GM19455 (cell line): ENCODE data around the gene ZNF502.

Experiments
- ATAC-seq: cut with Tn5 transposase; IDR thresholded peaks from one replicate; pipeline ENCODE4 v1.9.1; 2021; ENCODE audit not compliant: unreplicated experiment

Gene ZNF502

DNA sequence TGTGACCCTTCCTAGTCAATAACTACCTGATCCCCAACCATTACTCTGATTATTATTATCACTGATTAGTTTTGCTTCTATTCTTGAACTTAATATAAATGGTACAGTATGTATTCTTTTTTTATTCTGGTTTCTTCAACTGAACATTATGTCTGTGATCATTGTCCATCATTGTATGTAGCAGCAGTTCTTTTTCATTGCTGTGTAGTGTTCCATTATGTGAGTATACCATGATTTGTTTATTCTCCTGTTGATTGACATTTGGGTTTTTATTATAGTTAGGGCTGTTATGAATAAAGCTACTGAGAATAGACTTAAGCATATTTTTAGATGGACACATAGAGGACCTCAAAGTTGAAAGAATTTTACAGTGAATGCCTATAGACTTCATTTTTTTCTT lies 51.8 kb downstream of the ZNF502 start:
- no peak for ATAC-seq

DNA sequence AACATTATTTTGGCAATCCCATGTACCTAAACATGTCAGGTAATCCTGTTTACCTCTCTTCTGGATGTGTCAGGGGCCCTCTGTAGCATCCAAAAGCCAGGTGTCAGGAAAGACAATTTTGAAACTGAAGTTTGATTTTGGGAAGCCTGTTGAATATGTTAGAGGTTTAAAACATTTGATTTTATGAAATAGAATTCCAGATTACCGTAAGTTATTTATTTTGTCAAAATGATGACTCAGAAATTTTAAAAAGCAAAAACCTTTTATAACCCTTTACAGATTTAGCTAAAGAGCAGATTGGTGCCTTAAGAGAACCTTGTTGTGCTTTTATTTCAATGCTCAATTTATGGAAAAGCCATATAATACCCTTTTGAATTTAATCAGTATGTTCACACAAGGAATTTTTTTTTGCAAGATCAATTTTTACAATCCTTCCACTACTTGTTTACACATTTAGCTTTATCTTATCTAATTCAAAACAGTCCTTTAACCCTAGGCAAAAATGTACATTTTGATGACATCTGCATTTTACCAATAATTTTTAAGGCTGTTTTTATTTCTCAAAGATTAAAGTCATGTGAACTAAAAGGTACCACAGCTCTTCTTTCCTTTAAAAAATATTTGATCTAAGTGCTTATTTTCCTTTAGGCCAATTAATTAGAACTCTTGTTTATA lies 59.1 kb downstream of the ZNF502 start:
- ATAC-seq = no peak

DNA sequence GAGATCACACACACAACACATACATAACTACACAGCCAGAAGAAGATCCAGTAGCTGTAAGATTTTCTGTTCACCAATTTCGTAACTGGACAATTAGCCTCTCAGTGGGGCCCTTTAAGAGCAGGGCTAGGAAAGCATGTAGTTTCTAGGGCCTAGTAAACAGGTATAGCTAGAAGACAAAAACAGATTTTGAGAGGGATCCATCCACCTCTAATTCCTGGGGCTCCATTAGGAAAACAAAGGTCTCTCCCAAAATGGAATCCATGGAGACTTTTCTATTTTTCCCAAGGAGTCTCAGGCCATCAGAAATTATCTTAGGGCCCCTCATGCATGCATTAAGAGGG lies 59.6 kb downstream of the ZNF502 start:
- no peak for ATAC-seq
